GM19035 (cell line): Measurements from ENCODE around the gene DNAJC6.
"Not testable (repeated sequence)": the region's sequence is repeated elsewhere in the genome, so short reads cannot be mapped to it uniquely, and the experiment has no call there.

Source experiments
- ATAC-seq: cut with Tn5 transposase; IDR thresholded peaks from one replicate; pipeline ENCODE4 v1.9.1; 2021; ENCODE audit not compliant: unreplicated experiment

Gene DNAJC6

GRCh38 chr1:65309304-65310077, at the start of gene DNAJC6:
Gene DNAJC6 (plus strand): TSS chr1:65309543. CDS start chr1:65309746, 203 bp downstream.
- ATAC-seq = no peak

DNA sequence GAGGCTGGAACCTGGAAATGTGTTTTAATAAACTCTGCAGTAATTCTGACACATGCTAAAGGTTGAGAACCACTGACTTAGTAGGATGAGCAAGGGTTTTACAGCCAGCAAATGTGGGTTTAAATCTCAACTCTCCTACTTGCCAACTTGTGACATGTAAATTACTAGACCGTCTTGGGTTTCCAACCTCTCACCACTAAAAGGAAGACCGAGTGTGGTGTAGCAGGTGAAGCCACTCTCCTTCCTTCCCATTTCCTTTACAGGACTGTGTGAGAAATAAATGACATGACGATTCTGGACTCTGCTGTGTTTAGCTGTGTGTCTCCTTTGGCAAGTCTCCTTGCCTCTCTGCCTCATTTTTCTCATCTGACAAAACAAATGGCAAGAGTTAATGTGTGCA, 49.5 kb upstream of the DNAJC6 start:
- ATAC-seq = no peak

DNA sequence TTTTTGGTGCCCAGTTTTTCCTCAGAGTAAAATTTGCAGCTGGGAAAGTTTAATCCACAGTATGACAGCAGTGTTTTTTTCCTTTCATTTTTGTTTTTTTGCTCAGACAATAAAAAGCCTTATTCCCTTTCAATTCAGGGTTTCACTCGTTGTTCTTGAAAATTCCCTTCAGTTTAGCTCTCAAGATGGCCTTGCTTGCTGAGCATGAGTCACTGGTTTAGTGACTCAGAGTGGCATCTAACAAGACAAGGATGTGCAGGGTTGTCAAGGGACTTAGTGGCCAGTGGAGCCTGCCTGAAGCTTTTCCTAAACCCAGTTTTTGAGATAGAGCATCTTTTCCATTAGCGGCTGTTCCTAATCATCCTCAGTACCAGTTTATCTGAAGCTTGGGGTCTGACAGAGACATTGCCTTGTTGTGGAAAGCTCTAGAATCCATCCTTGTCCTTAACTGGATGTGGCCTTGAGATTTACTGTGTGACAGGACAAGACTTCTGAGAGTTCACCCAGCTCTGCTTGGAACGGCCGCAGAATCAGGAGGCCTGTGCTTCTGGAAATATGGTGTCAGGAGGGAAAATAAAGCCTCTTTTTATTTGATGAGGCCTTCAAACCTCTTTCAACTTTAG, 48.4 kb upstream of the DNAJC6 start:
- peak; percentile 35 for ATAC-seq

- no peak for ATAC-seq
These were observed 46.1 kb upstream of the DNAJC6 start for GRCh38 chr1:65263286-65263685.

DNA sequence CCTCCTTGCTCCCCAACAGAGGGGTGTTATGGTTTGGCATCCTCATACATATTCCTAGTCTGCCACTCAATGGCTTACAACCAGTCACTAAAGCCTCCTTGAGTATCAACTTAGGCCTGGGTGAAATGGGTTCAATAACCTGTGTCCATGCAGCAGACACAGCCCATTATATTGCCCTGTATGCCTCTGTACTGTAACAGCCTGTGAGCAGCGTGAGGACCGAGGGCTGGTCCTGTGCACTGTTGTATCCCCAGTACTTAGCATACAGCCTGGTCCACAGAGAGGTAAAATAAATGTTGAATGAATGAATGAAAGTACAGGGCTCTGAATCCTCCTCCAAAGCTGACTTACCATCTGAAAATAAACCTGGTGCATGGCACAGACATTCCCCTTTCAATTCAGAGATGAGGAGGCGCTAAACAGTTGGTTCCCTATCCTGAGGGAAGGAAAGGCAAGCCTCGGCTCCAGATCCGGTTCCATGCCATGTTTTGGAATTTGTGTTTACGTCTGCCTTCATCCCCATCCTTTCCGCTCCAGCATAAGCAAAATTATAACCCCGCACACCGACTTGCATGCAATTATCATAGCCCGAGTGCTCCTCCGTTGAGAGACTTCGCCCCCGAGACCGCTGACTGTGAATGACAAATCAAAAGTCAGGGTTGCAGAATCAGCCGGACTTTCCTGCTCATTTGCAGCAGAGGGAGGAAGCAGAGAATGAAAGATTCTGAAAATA, 45.0 kb upstream of the DNAJC6 start:
- ATAC-seq = no peak

- no peak for ATAC-seq
These were observed 44.1 kb upstream of the DNAJC6 start for GRCh38 chr1:65265296-65265650.

DNA sequence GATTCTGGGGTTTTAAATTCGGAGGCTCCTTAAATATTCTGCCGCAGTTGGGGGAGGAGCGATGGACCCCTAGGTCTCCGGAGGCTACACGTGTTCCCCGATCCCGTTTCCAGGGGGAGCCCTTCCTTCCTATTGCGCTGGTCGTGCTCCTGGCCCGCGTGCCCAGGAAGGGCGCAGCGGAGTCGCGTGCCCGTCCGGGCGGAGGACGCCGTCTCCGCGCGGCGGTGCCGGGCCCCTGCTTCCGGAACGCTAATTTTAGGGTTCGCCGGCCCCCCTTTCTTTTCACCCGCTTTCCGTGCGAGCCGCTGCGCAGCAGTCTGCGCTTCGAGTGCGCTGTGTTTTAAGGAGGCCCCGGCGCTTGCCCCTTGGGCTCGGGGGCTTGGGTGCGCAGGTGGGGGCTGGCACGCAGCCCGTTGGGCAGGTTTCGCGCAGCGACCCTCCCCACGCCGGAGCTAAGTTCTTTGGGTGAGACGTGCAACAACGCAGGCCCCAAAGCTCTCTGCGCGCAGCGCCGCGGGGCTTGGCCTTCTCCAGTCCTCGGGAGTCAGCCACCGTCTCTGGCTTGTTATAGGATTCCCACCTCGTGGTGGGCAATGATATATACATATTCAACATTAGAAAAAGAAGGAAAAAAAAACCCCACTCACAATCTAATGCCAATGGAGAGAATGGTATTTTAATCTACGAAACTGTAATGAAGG, 43.5 kb upstream of the DNAJC6 start:
- peak; percentile 73 for ATAC-seq

- no peak for ATAC-seq
These were observed 42.9 kb upstream of the DNAJC6 start for GRCh38 chr1:65266476-65266875.

GRCh38 chr1:65267271-65267670, 42.1 kb upstream of the DNAJC6 start:
- ATAC-seq = no peak

- no peak for ATAC-seq
These were observed 41.7 kb upstream of the DNAJC6 start for GRCh38 chr1:65267683-65268082.

- no peak for ATAC-seq
These were observed 39.7 kb upstream of the DNAJC6 start for GRCh38 chr1:65269612-65270011.

- ATAC-seq = no peak
These were observed 33.0 kb upstream of the DNAJC6 start for GRCh38 chr1:65276197-65276939.

- no peak for ATAC-seq
These were observed 31.6 kb upstream of the DNAJC6 start for GRCh38 chr1:65277605-65278347.

DNA sequence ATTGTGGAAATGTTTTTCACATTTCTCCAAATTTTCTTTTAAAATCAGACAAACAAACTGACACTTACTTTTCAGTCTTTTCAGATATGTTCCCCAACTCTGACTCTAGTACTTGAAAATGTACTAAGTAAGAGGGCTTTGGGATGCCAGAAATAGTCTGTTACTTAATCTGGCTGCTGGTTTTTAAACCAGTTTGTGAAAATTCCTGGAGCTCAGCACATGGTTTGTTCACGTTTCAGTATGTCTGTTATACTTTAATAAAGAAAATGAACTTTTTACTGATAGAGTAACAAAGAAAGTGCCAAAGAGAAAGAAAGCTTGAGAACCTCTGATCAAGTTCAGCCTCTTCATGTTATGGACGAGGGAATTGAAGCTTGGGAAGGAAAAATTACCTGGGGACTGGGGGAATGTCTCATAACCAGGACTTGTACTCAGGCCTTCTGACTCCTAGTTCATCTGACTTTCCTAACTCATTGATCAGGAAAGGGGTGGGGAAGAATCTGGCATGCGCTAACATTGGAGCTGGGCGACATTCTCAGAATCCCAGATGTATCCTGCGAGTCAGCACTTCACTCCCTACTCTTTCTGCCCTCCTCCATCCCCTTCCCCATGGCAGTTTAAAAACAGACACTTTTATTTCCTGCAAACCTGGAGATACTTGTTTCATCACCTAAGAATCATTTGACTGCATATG, 30.8 kb upstream of the DNAJC6 start:
- ATAC-seq = no peak

- no peak for ATAC-seq
These were observed 30.1 kb upstream of the DNAJC6 start for GRCh38 chr1:65279070-65279779.

GRCh38 chr1:65281846-65282245, 27.5 kb upstream of the DNAJC6 start:
- no peak for ATAC-seq

GRCh38 chr1:65284229-65284628, 25.1 kb upstream of the DNAJC6 start:
- no peak for ATAC-seq

DNA sequence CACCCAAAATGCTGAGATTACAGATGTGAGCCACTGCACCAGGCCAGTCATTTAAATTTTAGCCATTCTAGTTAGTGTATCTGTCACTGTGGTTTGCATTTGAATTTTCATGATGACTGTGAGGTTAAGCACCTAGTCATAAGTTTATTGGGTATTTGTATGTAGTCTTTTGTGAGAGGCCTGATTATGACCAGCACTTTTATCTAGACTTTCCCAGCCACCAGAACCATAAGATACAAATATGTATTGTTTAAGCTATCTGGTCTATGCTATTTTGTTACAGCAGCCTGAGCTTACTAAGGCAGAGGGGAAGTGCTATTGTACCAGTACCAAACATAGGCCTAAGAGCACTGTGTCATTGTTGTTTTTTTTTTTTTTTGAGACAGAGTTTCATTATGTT, 19.9 kb upstream of the DNAJC6 start:
- peak; percentile 78 for ATAC-seq

GRCh38 chr1:65291818-65292217, 17.5 kb upstream of the DNAJC6 start:
- ATAC-seq = not testable (repeated sequence)
